ENCODE data around the gene SSU72. TPM values are rescaled to one million over a fixed set of nuclear protein-coding genes. Genes with fewer than 3 reads are reported as not detected.
"Not testable (repeated sequence)": the region's sequence is repeated elsewhere in the genome, so short reads cannot be mapped to it uniquely, and the experiment has no call there.

Gene SSU72
- total RNA-seq, 4 donors from 2014 or later = 44.0 to 273 (median 78.4) TPM

- H3K4me1 ChIP-seq; intact Hi-C loops (cut with DNase I; ENCODE audit: low total_unique reads); H3K27ac ChIP-seq; H3K9me3 ChIP-seq; H3K4me3 ChIP-seq; H3K36me3 ChIP-seq; H3K27me3 ChIP-seq; DNase-seq: not testable (repeated sequence)
Observed at GRCh38 chr1:1522536-1522935, 52.1 kb downstream of the SSU72 start.

- no peaks in the 10 kb centered on the region for H3K4me1 ChIP-seq
- no peaks in the 10 kb centered on the region for H3K27me3 ChIP-seq
- TF ChIP-seq CTCF (IDR thresholded peaks at IDR 0.05) = no peak
- no peak for TF ChIP-seq POLR2A (IDR thresholded peaks at IDR 0.05)
- no peaks in the 10 kb centered on the region for H3K36me3 ChIP-seq
- no peak for DNase-seq
- H3K4me3 ChIP-seq = no peak overlapping the region
- H3K9me3 ChIP-seq = no peaks in the 10 kb centered on the region
- intact Hi-C loops (cut with DNase I; ENCODE audit: low total_unique reads) = no loop called here
- no peak overlapping the region for H3K27ac ChIP-seq
Observed at GRCh38 chr1:1521331-1521730, 53.3 kb downstream of the SSU72 start.

- H3K36me3 ChIP-seq; H3K27me3 ChIP-seq; intact Hi-C loops (cut with DNase I; ENCODE audit: low total_unique reads); H3K4me3 ChIP-seq; H3K27ac ChIP-seq; H3K4me1 ChIP-seq; H3K9me3 ChIP-seq; DNase-seq: not testable (repeated sequence)
Observed at GRCh38 chr1:1519805-1520505, 54.7 kb downstream of the SSU72 start.

- H3K4me1 ChIP-seq; H3K36me3 ChIP-seq; H3K4me3 ChIP-seq; H3K27ac ChIP-seq; intact Hi-C loops (cut with DNase I; ENCODE audit: low total_unique reads); H3K27me3 ChIP-seq; DNase-seq; H3K9me3 ChIP-seq: not testable (repeated sequence)
Observed at GRCh38 chr1:1518621-1519007, 56.0 kb downstream of the SSU72 start.

- intact Hi-C loops (cut with DNase I; ENCODE audit: low total_unique reads) = no loop called here
- Histone ChIP-seq H3K36me3 (no peaks in the 10 kb centered on the region), H3K9me3 (no peaks in the 10 kb centered on the region), H3K4me1 (no peaks in the 10 kb centered on the region), H3K4me3 (no peak overlapping the region), H3K27ac (no peak overlapping the region), H3K27me3 (no peaks in the 10 kb centered on the region)
- DNase-seq = no peak
- TF ChIP-seq CTCF (IDR thresholded peaks at IDR 0.05) (no peak), POLR2A (IDR thresholded peaks at IDR 0.05) (no peak)
Observed at GRCh38 chr1:1517973-1518620, 56.6 kb downstream of the SSU72 start.

GRCh38 chr1:1516923-1517322 lies 57.7 kb downstream of the SSU72 start:
- H3K9me3 ChIP-seq; H3K4me1 ChIP-seq; H3K36me3 ChIP-seq; intact Hi-C loops (cut with DNase I; ENCODE audit: low total_unique reads); H3K4me3 ChIP-seq; H3K27ac ChIP-seq; DNase-seq; H3K27me3 ChIP-seq: not testable (repeated sequence)

- intact Hi-C loops (cut with DNase I; ENCODE audit: low total_unique reads); H3K9me3 ChIP-seq; H3K36me3 ChIP-seq; H3K4me1 ChIP-seq; H3K27ac ChIP-seq; H3K27me3 ChIP-seq; H3K4me3 ChIP-seq; DNase-seq: not testable (repeated sequence)
Observed at GRCh38 chr1:1514376-1514775, 60.3 kb downstream of the SSU72 start.

- H3K27ac ChIP-seq; H3K4me3 ChIP-seq; H3K27me3 ChIP-seq; H3K4me1 ChIP-seq; H3K36me3 ChIP-seq; intact Hi-C loops (cut with DNase I; ENCODE audit: low total_unique reads); DNase-seq; H3K9me3 ChIP-seq: not testable (repeated sequence)
Observed at GRCh38 chr1:1513675-1514074, 61.0 kb downstream of the SSU72 start.

GRCh38 chr1:1512425-1512824 lies 62.2 kb downstream of the SSU72 start:
- H3K36me3 ChIP-seq; H3K4me1 ChIP-seq; H3K27me3 ChIP-seq; H3K9me3 ChIP-seq; intact Hi-C loops (cut with DNase I; ENCODE audit: low total_unique reads); H3K27ac ChIP-seq; DNase-seq: not testable (repeated sequence)
- H3K4me3 ChIP-seq = peak overlapping the region; percentile 69 to 78

Data from uterus (tissue), 4 donors.